ENCODE results near the gene NEK4. TPM values are rescaled to one million over a fixed set of nuclear protein-coding genes. Genes with fewer than 3 reads are reported as not detected.
A peak's percentile ranks its signal among the peaks of the same experiment; 100 is the strongest.

Gene NEK4
- total and polyA plus RNA-seq, 2 of the 13 experiments (the other 11 are each of a cell fraction or from before 2014, with no cell fraction given) = 16.5 to 38.0 TPM

- TF ChIP-seq HDAC1 (CRISPR knock-in tag; IDR thresholded peaks at IDR 0.05) = peak; percentile 62; the same call in 1 of the 2 replicates
- TF ChIP-seq ZFP91 (CRISPR knock-in tag; IDR thresholded peaks at IDR 0.05; ENCODE audit: borderline replicate concordance) = no peak; the same call in 1 of the 2 replicates
- TF ChIP-seq KMT2B (CRISPR knock-in tag; IDR thresholded peaks at IDR 0.05) = no peak
- TF ChIP-seq ZNF33A (CRISPR knock-in tag; IDR thresholded peaks at IDR 0.05; ENCODE audit: borderline replicate concordance) = no peak
- no peak; the same call in 1 of the 2 replicates for TF ChIP-seq SALL1 (CRISPR knock-in tag; IDR thresholded peaks at IDR 0.05)
Measured at GRCh38 chr3:52793702-52794611, 23.2 kb upstream of the NEK4 start (continued).

- 0 out of 2 replicates have a peak overlapping the region, but pooled peaks have one; percentile 75 for H3K9ac ChIP-seq (ENCODE audit: insufficient read depth, low read depth, low read length)
- H4K20me1 ChIP-seq (ENCODE audit: insufficient read depth, low read length) = no peaks in the 10 kb centered on the region
- WGBS (ENCODE audit: low lambda C conversion rate) = 78% methylated on average over 14 of the region's 18 CpGs
- ChIA-PET POLR2A (interaction anchor here (1.0 to 10.9 kb wide), 9 partner anchors 13 to 337 kb away, joined by 3 to 466 read pairs (median 5); partner anchors contain the start of genes ITIH1, NEK4, RFT1 and SPCS1), CTCF (ENCODE audit: low intra/inter-chr PET ratio, low total read pairs) (interaction anchor here (1.0 kb wide), 1 partner anchor 50 kb away, joined by 3 read pairs; no protein-coding TSS in a partner anchor)
- peak overlapping the region; percentile 87 for H3K27ac ChIP-seq (ENCODE audit: extremely low read length, insufficient read depth, low read length)
- no TSS peak for BruUV-seq (replicated peaks)
- in situ Hi-C loops (cut with HindIII; ENCODE audit: extremely low pct_ligation_motif_present, low pct_unique_long_range_greater_than_20kb) = no loop called here
- H3K4me3 ChIP-seq (replicated peaks in 1 of 3; ENCODE audit: insufficient read depth in 1 of 3, low read depth in 2 of 3, low read length in 3 of 3) = peak overlapping the region in 1 of 3 experiments; percentile 76; a peak in 2 of 6 replicates
- no peak for DNase-seq (ENCODE audit: low spot score)
- no peaks in the 10 kb centered on the region for H3K9me3 ChIP-seq (ENCODE audit: low read length)
- ATAC-seq = no peak
- H3K79me2 ChIP-seq (ENCODE audit: insufficient read depth, low read length) = peaks cover 4% of the 10 kb centered on the region
- H3K4me1 ChIP-seq (ENCODE audit: insufficient read depth, low read length) = peaks cover 100% of the 10 kb centered on the region
- H3K36me3 ChIP-seq (replicated peaks in 1 of 2; ENCODE audit: control insufficient read depth in 1 of 2, insufficient read depth in 2 of 2, low read length in 2 of 2) = peaks cover 9 to 18% of the 10 kb centered on the region in 2 experiments; a peak in 3 of 5 replicates
- FAIRE-seq = no peak
- intact Hi-C loops (cut with micrococcal nuclease; ENCODE audit: unreplicated experiment) = no loop called here
- H2AFZ ChIP-seq (ENCODE audit: low read length) = no peak overlapping the region
- H3K27me3 ChIP-seq (ENCODE audit: control insufficient read depth in 1 of 2, insufficient read depth in 2 of 2, low read length in 2 of 2) = no peaks in the 10 kb centered on the region
- peak overlapping the region; percentile 93 for H3K4me2 ChIP-seq (ENCODE audit: low read depth, low read length)
- TF ChIP-seq NBN (conservative IDR thresholded peaks at IDR 0.05) (no peak), RBM39 (IDR thresholded peaks at IDR 0.05; ENCODE audit: low read depth, low read length, poor library complexity, severe bottlenecking) (peak; percentile 21), SAFB2 (CRISPR knock-in tag; IDR thresholded peaks at IDR 0.05; ENCODE audit: borderline replicate concordance, low read depth) (no peak), STAG1 (CRISPR knock-in tag; IDR thresholded peaks at IDR 0.05) (no peak), SNRNP70 (IDR thresholded peaks at IDR 0.05; ENCODE audit: low read depth, low read length) (no peak), THAP9 (CRISPR knock-in tag; IDR thresholded peaks at IDR 0.05; ENCODE audit: borderline replicate concordance) (0 out of 2 replicates have a peak, but pooled peaks have one; percentile 10), HIVEP1 (CRISPR knock-in tag; IDR thresholded peaks at IDR 0.05) (peak; percentile 18; the same call in 1 of the 2 replicates), ZNF781 (CRISPR knock-in tag; IDR thresholded peaks at IDR 0.05; ENCODE audit: borderline replicate concordance, not compliant biosample characterization) (no peak)
Measured at GRCh38 chr3:52792961-52793695, 22.4 kb upstream of the NEK4 start.

All from HepG2 (cell line).